Bronchial epithelial cell (primary cell): ENCODE results near the gene PRRT1B. TPM values are rescaled to one million over a fixed set of nuclear protein-coding genes. Genes with fewer than 3 reads are reported as not detected.

Experiments used
- DNase-seq: peaks from one replicate; pipeline ENCODE4 v3.0.0-alpha.2; 2010; ENCODE audit warnings: low read depth
- FAIRE-seq: peaks from 2 replicates; lab custom pipeline; 2011; peaks lifted over from hg19 to GRCh38; lab: Jason Lieb, UNC
- H3K27me3 ChIP-seq: 2 replicates; pipeline ENCODE4 v1.5.1; 2011; ENCODE audit warnings: low read length; ENCODE audit not compliant: control insufficient read depth, insufficient read depth
- H3K36me3 ChIP-seq: 2 replicates; pipeline ENCODE4 v1.5.1; 2011; ENCODE audit warnings: low read length; ENCODE audit not compliant: control insufficient read depth, insufficient read depth
- H3K4me3 ChIP-seq: 2 replicates; pipeline ENCODE4 v1.5.1; 2011; ENCODE audit warnings: mild to moderate bottlenecking, low read depth, low read length, control low read depth
- CTCF ChIP-seq: IDR thresholded peaks from 2 replicates; pipeline ENCODE4 v1.5.1; 2011; ENCODE audit warnings: mild to moderate bottlenecking, moderate library complexity, low read length, control low read depth, inconsistent platforms; ENCODE audit not compliant: insufficient read depth, severe bottlenecking
- total RNA-seq: library from RNA; depleted of rRNA; stranded (reverse); fragments of >200 nt; gene quantifications from 2 replicates; pipeline ENCODE4 v1.2.1, GENCODE V29; 2014

The PRRT1B gene
- total RNA-seq = not detected in 2 replicates

- no peak within 1 kb of the TSS for H3K4me3 ChIP-seq
- H3K27me3 ChIP-seq = peaks cover 19% of the 10 kb centered on the region
- FAIRE-seq (no peak), DNase-seq (no peak)
- TF ChIP-seq CTCF = no peak
- no peaks in the 10 kb centered on the region for H3K36me3 ChIP-seq
Observed at GRCh38 chr9:131545003-131545785, at the start of gene PRRT1B. TSS of gene PRRT1B (plus strand) at chr9:131545523. CDS start at chr9:131545616, 93 bp downstream.

GRCh38 chr9:131495785-131496184 lies 49.5 kb upstream of the PRRT1B start:
- TF ChIP-seq CTCF = no peak
- Histone ChIP-seq H3K36me3 (peaks cover 50% of the 10 kb centered on the region), H3K4me3 (no peak overlapping the region), H3K27me3 (no peaks in the 10 kb centered on the region)
- DNase-seq (no peak), FAIRE-seq (no peak)

GRCh38 chr9:131496844-131497405 lies 48.4 kb upstream of the PRRT1B start:
- no peak for FAIRE-seq
- no peak for TF ChIP-seq CTCF
- DNase-seq = no peak
- no peak overlapping the region for H3K4me3 ChIP-seq
- H3K36me3 ChIP-seq = peaks cover 41% of the 10 kb centered on the region
- H3K27me3 ChIP-seq = no peaks in the 10 kb centered on the region

- peaks cover 28% of the 10 kb centered on the region for H3K36me3 ChIP-seq
- DNase-seq = no peak
- no peaks in the 10 kb centered on the region for H3K27me3 ChIP-seq
- no peak for FAIRE-seq
- no peak for TF ChIP-seq CTCF
- H3K4me3 ChIP-seq = no peak overlapping the region
Observed at GRCh38 chr9:131499254-131499767, 46.0 kb upstream of the PRRT1B start.

- TF ChIP-seq CTCF = no peak
- DNase-seq (peak; percentile 34), FAIRE-seq (no peak)
- peaks cover 24% of the 10 kb centered on the region for H3K36me3 ChIP-seq
- no peak overlapping the region for H3K4me3 ChIP-seq
- H3K27me3 ChIP-seq = no peaks in the 10 kb centered on the region
Observed at GRCh38 chr9:131500377-131500776, 44.9 kb upstream of the PRRT1B start.
